ENCODE measurements around the gene CHDH. TPM values are rescaled to one million over a fixed set of nuclear protein-coding genes. Genes with fewer than 3 reads are reported as not detected.

Gene CHDH
- total and polyA plus RNA-seq, 2 experiments from 2014 or later = 2.3 to 6.6 TPM

GRCh38 chr3:53772562-53772961, 73.7 kb downstream of the CHDH start (continued):
- TF ChIP-seq ZNF462 (CRISPR knock-in tag; IDR thresholded peaks at IDR 0.05) = no peak

- Mint-ChIP-seq H3K27me3 (ENCODE audit: insufficient read depth, low read depth, poor library complexity) (peaks cover 5% of the 10 kb centered on the region), H3K4me1 (peaks cover 37% of the 10 kb centered on the region), H3K36me3 (ENCODE audit: low read depth) (no peaks in the 10 kb centered on the region), H3K27ac (no peak overlapping the region), H3K9me3 (no peaks in the 10 kb centered on the region), H3K4me3 (no peak overlapping the region)
- peak overlapping the region; percentile 63 for H2AFZ ChIP-seq
- H3K79me2 ChIP-seq (replicated peaks; ENCODE audit: insufficient read depth) = no peaks in the 10 kb centered on the region
- H3K4me2 ChIP-seq = no peak overlapping the region
- no peaks in the 10 kb centered on the region for H3K27me3 ChIP-seq (ENCODE audit: insufficient read depth)
- H3K27ac ChIP-seq (ENCODE audit: low read depth) = no peak overlapping the region
- no peaks in the 10 kb centered on the region for H3F3A ChIP-seq (replicated peaks; ENCODE audit: low read depth)
- DNase-seq (ENCODE audit: low spot score) (no peak), ATAC-seq (peak; percentile 48)
- H4K20me1 ChIP-seq (replicated peaks; ENCODE audit: insufficient read depth) = no peaks in the 10 kb centered on the region
- no peak overlapping the region for H3K4me3 ChIP-seq
- no peaks in the 10 kb centered on the region for H3K9me2 ChIP-seq (ENCODE audit: insufficient read depth)
- no peaks in the 10 kb centered on the region for H3K4me1 ChIP-seq (ENCODE audit: insufficient read depth)
- H3K36me3 ChIP-seq (ENCODE audit: insufficient read depth) = no peaks in the 10 kb centered on the region
- no peak for TF ChIP-seq POLR2AphosphoS5 (IDR thresholded peaks at IDR 0.05; ENCODE audit: low read depth)
- TF ChIP-seq ZNF462 (CRISPR knock-in tag; IDR thresholded peaks at IDR 0.05) = no peak
- TF ChIP-seq CTCF (conservative IDR thresholded peaks at IDR 0.05; ENCODE audit: low read depth in 2 of 2) = no peak
- TF ChIP-seq EZH2phosphoT487 (IDR thresholded peaks at IDR 0.05; ENCODE audit: unreplicated experiment) = no peak
These were observed 77.5 kb downstream of the CHDH start for GRCh38 chr3:53768478-53769459.
